HEK293 (cell line): ENCODE data around the gene ZKSCAN5.
"Not testable (repeated sequence)": the region's sequence is repeated elsewhere in the genome, so short reads cannot be mapped to it uniquely, and the experiment has no call there.

Source experiments
- CTCF ChIA-PET: fragments of 350-600 bp; formaldehyde crosslinking; extraction: SDS; loops from one replicate; lab custom pipeline; 2021; ENCODE audit warnings: antibody characterized with exemption; lab: Yijun Ruan, JAX
- POLR2A ChIA-PET: fragments of 300-600 bp; formaldehyde crosslinking; extraction: SDS; loops from one replicate; lab custom pipeline; 2020; ENCODE audit warnings: antibody characterized with exemption, inconsistent platforms; lab: Yijun Ruan, JAX
- H3K27ac ChIP-seq: fragments of 200-500 bp; sonication (Bioruptor generic); 2 replicates; pipeline ENCODE4 v1.5.1; 2014; ENCODE audit warnings: low read depth, low read length, control low read depth, inconsistent platforms; ENCODE audit errors: extremely low read depth
- H3K36me3 ChIP-seq, 2 experiments: fragments of 200-500 bp in 1 of 2; sonication (Bioruptor generic) in 1 of 2; 1 replicate in 1 of 2; 2 replicates in 1 of 2; pipeline ENCODE4 v1.5.1; 2014 to 2017; ENCODE audit warnings: inconsistent platforms in 2 of 2, low read length in 2 of 2; ENCODE audit not compliant: control insufficient read depth in 2 of 2, insufficient read depth in 1 of 2
- H3K4me1 ChIP-seq: fragments of 200-500 bp; sonication (Bioruptor generic); 2 replicates; pipeline ENCODE4 v1.5.1; 2014; ENCODE audit warnings: mild to moderate bottlenecking, low read length, inconsistent platforms; ENCODE audit not compliant: control insufficient read depth, insufficient read depth
- H3K4me3 ChIP-seq: 2 replicates; pipeline ENCODE4 v1.5.1; 2011; ENCODE audit warnings: low read depth, mild to moderate bottlenecking, control low read depth, low read length, moderate library complexity
- H3K9me3 ChIP-seq: fragments of 200-500 bp; sonication (Bioruptor generic); 2 replicates; pipeline ENCODE4 v1.5.1; 2014; ENCODE audit warnings: low read depth, low read length, inconsistent platforms; ENCODE audit not compliant: control insufficient read depth, insufficient read depth
- SCRT1 ChIP-seq: fragments of 450-650 bp; formaldehyde crosslinking; IDR thresholded peaks from 2 replicates; pipeline ENCODE4 v1.5.1; 2016; ENCODE audit warnings: missing biosample characterization, missing genetic modification characterization, borderline replicate concordance
- ZNF121 ChIP-seq: fragments of 450-650 bp; formaldehyde crosslinking; IDR thresholded peaks from 2 replicates; pipeline ENCODE4 v1.5.1; 2016; ENCODE audit warnings: missing biosample characterization, missing genetic modification characterization
- ZNF146 ChIP-seq: fragments of 450-650 bp; formaldehyde crosslinking; IDR thresholded peaks from 2 replicates; pipeline ENCODE4 v1.5.1; 2016; ENCODE audit warnings: missing biosample characterization, missing genetic modification characterization
- ZNF398 ChIP-seq: fragments of 450-650 bp; formaldehyde crosslinking; IDR thresholded peaks from 2 replicates; pipeline ENCODE4 v1.5.1; 2017; ENCODE audit warnings: missing biosample characterization, missing genetic modification characterization
- ZNF580 ChIP-seq: fragments of 450-650 bp; formaldehyde crosslinking; IDR thresholded peaks from 2 replicates; pipeline ENCODE4 v1.5.1; 2016; ENCODE audit warnings: missing biosample characterization, missing genetic modification characterization
- TF ChIP-seq, protein P1 (sequence below): fragments of 450-650 bp; formaldehyde crosslinking; IDR thresholded peaks from 2 replicates; pipeline ENCODE4 v1.5.1; 2016; ENCODE audit warnings: missing biosample characterization, missing genetic modification characterization
- TF ChIP-seq, protein P2 (sequence below): fragments of 450-650 bp; formaldehyde crosslinking; IDR thresholded peaks from 2 replicates; pipeline ENCODE4 v1.5.1; 2016; ENCODE audit warnings: missing biosample characterization, missing genetic modification characterization
- TF ChIP-seq, protein P3 (sequence below): fragments of 450-650 bp; formaldehyde crosslinking; IDR thresholded peaks from 2 replicates; pipeline ENCODE4 v1.5.1; 2016; ENCODE audit warnings: missing biosample characterization, missing genetic modification characterization

The ZKSCAN5 gene

GRCh38 chr7:99543081-99543671 lies 38.7 kb downstream of the ZKSCAN5 start (continued):
- no peak for TF ChIP-seq ZNF398 (tag by site-specific recombination)
- TF ChIP-seq SCRT1 (tag by site-specific recombination) = no peak

DNA sequence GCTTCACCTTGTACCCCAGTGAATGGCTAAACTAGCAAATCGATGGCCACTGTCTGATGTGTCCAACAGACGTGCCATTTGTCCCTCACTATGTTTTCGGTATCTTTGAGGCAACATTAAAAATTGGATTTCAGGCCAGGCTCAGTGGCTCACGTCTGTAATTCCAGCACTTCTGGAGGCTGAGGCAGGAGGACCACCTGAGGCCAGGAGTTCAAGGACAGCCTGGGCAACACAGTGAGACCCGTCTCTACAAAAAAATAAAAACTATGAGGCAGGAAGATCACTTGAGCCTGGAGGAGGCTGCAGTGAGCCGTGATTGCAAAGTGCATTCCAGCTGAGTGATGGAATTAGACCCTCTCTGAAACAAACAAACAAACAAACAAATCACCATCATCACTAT lies 39.5 kb downstream of the ZKSCAN5 start:
- ChIA-PET POLR2A (interaction anchor here (0.5 to 1.0 kb wide), 3 partner anchors 8 to 521 kb away, joined by 3 to 6 read pairs (median 4); partner anchors contain the start of gene FAM200A), CTCF (interaction anchor here (0.6 kb wide), 3 partner anchors 395 to 682 kb away, joined by 3 to 4 read pairs (median 3); no protein-coding TSS in a partner anchor)
- H3K36me3 ChIP-seq = peaks cover 16 to 19% of the 10 kb centered on the region in 2 experiments
- H3K4me1 ChIP-seq = no peaks in the 10 kb centered on the region
- H3K4me3 ChIP-seq = no peak overlapping the region
- TF ChIP-seq, protein P1, sequence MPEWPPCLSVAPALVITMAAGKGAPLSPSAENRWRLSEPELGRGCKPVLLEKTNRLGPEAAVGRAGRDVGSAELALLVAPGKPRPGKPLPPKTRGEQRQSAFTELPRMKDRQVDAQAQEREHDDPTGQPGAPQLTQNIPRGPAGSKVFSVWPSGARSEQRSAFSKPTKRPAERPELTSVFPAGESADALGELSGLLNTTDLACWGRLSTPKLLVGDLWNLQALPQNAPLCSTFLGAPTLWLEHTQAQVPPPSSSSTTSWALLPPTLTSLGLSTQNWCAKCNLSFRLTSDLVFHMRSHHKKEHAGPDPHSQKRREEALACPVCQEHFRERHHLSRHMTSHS (tag by site-specific recombination) = no peak
- TF ChIP-seq, protein P2, sequence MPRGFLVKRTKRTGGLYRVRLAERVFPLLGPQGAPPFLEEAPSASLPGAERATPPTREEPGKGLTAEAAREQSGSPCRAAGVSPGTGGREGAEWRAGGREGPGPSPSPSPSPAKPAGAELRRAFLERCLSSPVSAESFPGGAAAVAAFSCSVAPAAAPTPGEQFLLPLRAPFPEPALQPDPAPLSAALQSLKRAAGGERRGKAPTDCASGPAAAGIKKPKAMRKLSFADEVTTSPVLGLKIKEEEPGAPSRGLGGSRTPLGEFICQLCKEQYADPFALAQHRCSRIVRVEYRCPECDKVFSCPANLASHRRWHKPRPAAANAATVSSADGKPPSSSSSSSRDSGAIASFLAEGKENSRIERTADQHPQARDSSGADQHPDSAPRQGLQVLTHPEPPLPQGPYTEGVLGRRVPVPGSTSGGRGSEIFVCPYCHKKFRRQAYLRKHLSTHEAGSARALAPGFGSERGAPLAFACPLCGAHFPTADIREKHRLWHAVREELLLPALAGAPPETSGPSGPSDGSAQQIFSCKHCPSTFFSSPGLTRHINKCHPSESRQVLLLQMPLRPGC (tag by site-specific recombination) = no peak
- peak; percentile 69; the same call in 1 of the 2 replicates for TF ChIP-seq ZNF121 (tag by site-specific recombination)
- no peaks in the 10 kb centered on the region for H3K9me3 ChIP-seq
- no peak overlapping the region for H3K27ac ChIP-seq

- CTCF ChIA-PET = not testable (repeated sequence)
These were observed 40.8 kb downstream of the ZKSCAN5 start for GRCh38 chr7:99545308-99545707.

DNA sequence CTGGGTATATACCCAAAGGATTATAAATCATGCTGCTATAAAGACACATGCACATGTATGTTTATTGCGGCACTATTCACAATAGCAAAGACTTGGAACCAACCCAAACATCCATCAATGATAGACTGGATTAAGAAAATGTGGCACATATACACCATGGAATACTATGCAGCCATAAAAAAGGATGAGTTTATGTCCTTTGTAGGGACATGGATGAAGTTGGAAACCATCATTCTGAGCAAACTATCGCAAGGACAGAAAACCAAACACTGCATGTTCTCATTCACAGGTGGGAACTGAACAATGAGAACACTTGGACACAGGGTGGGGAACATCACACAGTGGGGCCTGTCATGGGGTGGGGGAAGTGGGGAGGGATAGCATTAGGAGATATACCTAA lies 45.1 kb downstream of the ZKSCAN5 start:
- H3K4me1 ChIP-seq, H3K9me3 ChIP-seq, H3K4me3 ChIP-seq, H3K27ac ChIP-seq, CTCF ChIA-PET, POLR2A ChIA-PET: not testable (repeated sequence)
- TF ChIP-seq ZNF146 (tag by site-specific recombination) (peak; percentile 95), ZNF580 (tag by site-specific recombination) (peak; percentile 73; the same call in 1 of the 2 replicates)
- TF ChIP-seq, protein P3, sequence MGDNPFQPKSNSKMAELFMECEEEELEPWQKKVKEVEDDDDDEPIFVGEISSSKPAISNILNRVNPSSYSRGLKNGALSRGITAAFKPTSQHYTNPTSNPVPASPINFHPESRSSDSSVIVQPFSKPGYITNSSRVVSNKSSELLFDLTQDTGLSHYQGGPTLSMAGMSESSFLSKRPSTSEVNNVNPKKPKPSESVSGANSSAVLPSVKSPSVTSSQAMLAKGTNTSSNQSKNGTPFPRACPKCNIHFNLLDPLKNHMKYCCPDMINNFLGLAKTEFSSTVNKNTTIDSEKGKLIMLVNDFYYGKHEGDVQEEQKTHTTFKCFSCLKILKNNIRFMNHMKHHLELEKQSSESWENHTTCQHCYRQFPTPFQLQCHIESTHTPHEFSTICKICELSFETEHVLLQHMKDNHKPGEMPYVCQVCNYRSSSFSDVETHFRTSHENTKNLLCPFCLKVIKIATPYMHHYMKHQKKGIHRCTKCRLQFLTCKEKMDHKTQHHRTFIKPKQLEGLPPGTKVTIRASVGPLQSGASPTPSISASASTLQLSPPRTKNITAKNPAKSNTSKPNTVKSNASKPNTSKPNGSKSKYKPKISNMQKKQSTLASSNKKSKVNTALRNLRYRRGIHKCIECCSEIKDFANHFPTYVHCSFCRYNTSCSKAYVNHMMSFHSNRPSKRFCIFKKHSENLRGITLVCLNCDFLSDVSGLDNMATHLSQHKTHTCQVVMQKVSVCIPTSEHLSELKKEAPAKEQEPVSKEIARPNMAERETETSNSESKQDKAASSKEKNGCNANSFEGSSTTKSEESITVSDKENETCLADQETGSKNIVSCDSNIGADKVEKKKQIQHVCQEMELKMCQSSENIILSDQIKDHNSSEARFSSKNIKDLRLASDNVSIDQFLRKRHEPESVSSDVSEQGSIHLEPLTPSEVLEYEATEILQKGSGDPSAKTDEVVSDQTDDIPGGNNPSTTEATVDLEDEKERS = 0 out of 2 replicates have a peak, but pooled peaks have one; percentile 27
- H3K36me3 ChIP-seq = peaks cover 21 to 26% of the 10 kb centered on the region in 2 experiments

More at GRCh38 chr7:99545308-99545707, 40.8 kb downstream of the ZKSCAN5 start:
- POLR2A ChIA-PET, H3K4me3 ChIP-seq, H3K9me3 ChIP-seq, H3K4me1 ChIP-seq, H3K27ac ChIP-seq: not testable (repeated sequence)
- H3K36me3 ChIP-seq = peaks cover 16 to 21% of the 10 kb centered on the region in 2 experiments
